H9 (cell line): ENCODE data around the gene RNPEPL1. TPM values are rescaled to one million over a fixed set of nuclear protein-coding genes. Genes with fewer than 3 reads are reported as not detected.

Experiments
- DNase-seq: peaks from one replicate; pipeline ENCODE4 v3.0.0-alpha.2; 2017
- H2AFZ ChIP-seq: one replicate; pipeline ENCODE4 v1.6.1; 2013; ENCODE audit warnings: mild to moderate bottlenecking, low read length, control low read depth, moderate library complexity
- H2AK5ac ChIP-seq: 2 replicates; pipeline ENCODE4 v1.6.1; 2013; ENCODE audit warnings: low read length, control low read depth, mixed read lengths; ENCODE audit not compliant: insufficient read length
- H2BK120ac ChIP-seq: one replicate; pipeline ENCODE4 v1.6.1; 2013; ENCODE audit warnings: low read depth, mild to moderate bottlenecking, low read length, control low read depth, inconsistent platforms; ENCODE audit not compliant: poor library complexity, severe bottlenecking
- H2BK12ac ChIP-seq: 2 replicates; pipeline ENCODE4 v1.6.1; 2013; ENCODE audit warnings: low read length, control low read depth, mixed read lengths, low read depth; ENCODE audit not compliant: insufficient read length
- H2BK15ac ChIP-seq: 2 replicates; pipeline ENCODE4 v1.6.1; 2013; ENCODE audit warnings: low read depth, low read length, control low read depth
- H2BK20ac ChIP-seq: one replicate; pipeline ENCODE4 v1.6.1; 2013; ENCODE audit warnings: low read depth, mild to moderate bottlenecking, low read length, control low read depth, inconsistent platforms; ENCODE audit not compliant: poor library complexity, severe bottlenecking
- H2BK5ac ChIP-seq: 2 replicates; pipeline ENCODE4 v1.6.1; 2013; ENCODE audit warnings: low read length, control low read depth, mixed read lengths; ENCODE audit not compliant: insufficient read length
- H3K14ac ChIP-seq: 2 replicates; pipeline ENCODE4 v1.6.1; 2013; ENCODE audit warnings: low read length, control low read depth; ENCODE audit not compliant: insufficient read depth
- H3K18ac ChIP-seq: 2 replicates; pipeline ENCODE4 v1.6.1; 2013; ENCODE audit warnings: low read depth, mild to moderate bottlenecking, mixed read lengths, low read length, control low read depth; ENCODE audit not compliant: insufficient read length
- H3K23ac ChIP-seq: 2 replicates; pipeline ENCODE4 v1.6.1; 2013; ENCODE audit warnings: low read length, control low read depth, mixed read lengths, low read depth; ENCODE audit not compliant: insufficient read length
- H3K23me2 ChIP-seq: 2 replicates; pipeline ENCODE4 v1.6.1; 2013; ENCODE audit warnings: low read depth, mild to moderate bottlenecking, mixed read lengths, low read length, control low read depth; ENCODE audit not compliant: insufficient read length, poor library complexity, severe bottlenecking
- H3K27ac ChIP-seq: 2 replicates; pipeline ENCODE4 v1.5.1; 2013; ENCODE audit warnings: low read length, control low read depth, mixed read lengths, low read depth; ENCODE audit not compliant: insufficient read length
- H3K27me3 ChIP-seq: 2 replicates; pipeline ENCODE4 v1.6.1; 2013; ENCODE audit warnings: low read length, control low read depth, inconsistent platforms; ENCODE audit not compliant: insufficient read depth
- H3K4ac ChIP-seq: 2 replicates; pipeline ENCODE4 v1.6.1; 2013; ENCODE audit warnings: low read depth, mild to moderate bottlenecking, control low read depth, inconsistent platforms, low read length, moderate library complexity
- H3K4me1 ChIP-seq: 2 replicates; pipeline ENCODE4 v1.6.1; 2013; ENCODE audit warnings: low read length, control low read depth, inconsistent platforms; ENCODE audit not compliant: insufficient read depth
- H3K4me2 ChIP-seq: 2 replicates; pipeline ENCODE4 v1.6.1; 2013; ENCODE audit warnings: low read length, control low read depth, mixed read lengths; ENCODE audit not compliant: insufficient read length, insufficient read depth
- H3K56ac ChIP-seq: 2 replicates; pipeline ENCODE4 v1.6.1; 2013; ENCODE audit warnings: low read depth, mild to moderate bottlenecking, mixed read lengths, low read length, control low read depth; ENCODE audit not compliant: insufficient read length
- H3K79me1 ChIP-seq: 2 replicates; pipeline ENCODE4 v1.6.1; 2013; ENCODE audit warnings: low read depth, mild to moderate bottlenecking, moderate library complexity, low read length, control low read depth, inconsistent platforms; ENCODE audit not compliant: insufficient read depth, poor library complexity, severe bottlenecking
- H3K79me2 ChIP-seq: 2 replicates; pipeline ENCODE4 v1.6.1; 2013; ENCODE audit warnings: low read length, control low read depth, inconsistent platforms; ENCODE audit not compliant: insufficient read depth
- H3K9ac ChIP-seq: 2 replicates; pipeline ENCODE4 v1.6.1; 2013; ENCODE audit warnings: low read length, control low read depth, mixed read lengths; ENCODE audit not compliant: insufficient read length; ENCODE audit errors: extremely low read depth
- H3K9me3 ChIP-seq: one replicate; pipeline ENCODE4 v1.6.1; 2013; ENCODE audit warnings: low read depth, low read length, inconsistent platforms; ENCODE audit not compliant: control insufficient read depth
- H3T11ph ChIP-seq: one replicate; pipeline ENCODE4 v1.6.1; 2013; ENCODE audit warnings: mild to moderate bottlenecking, low read length, control low read depth, inconsistent platforms
- H4K20me1 ChIP-seq: one replicate; pipeline ENCODE4 v1.6.1; 2013; ENCODE audit not compliant: control insufficient read depth, insufficient read length, insufficient read depth
- H4K5ac ChIP-seq: 2 replicates; pipeline ENCODE4 v1.6.1; 2013; ENCODE audit warnings: low read depth, mild to moderate bottlenecking, mixed read lengths, low read length, control low read depth; ENCODE audit not compliant: insufficient read length
- H4K8ac ChIP-seq: replicated peaks from 2 replicates; pipeline ENCODE4 v1.6.1; 2013; ENCODE audit warnings: low read length, control low read depth, mixed read lengths, low read depth; ENCODE audit not compliant: insufficient read length
- H4K91ac ChIP-seq: 2 replicates; pipeline ENCODE4 v1.6.1; 2013; ENCODE audit warnings: low read depth, mild to moderate bottlenecking, moderate library complexity, mixed read lengths, low read length, control low read depth; ENCODE audit not compliant: insufficient read length
- H3K27ac Mint-ChIP-seq, 3 experiments: 2 replicates in 2 of 3; 3 replicates in 1 of 3; pipeline ENCODE4 v1.8.0; 2020 to 2021; ENCODE audit warnings: mixed read lengths in 3 of 3, mild to moderate bottlenecking in 1 of 3, moderate library complexity in 1 of 3
- H3K27me3 Mint-ChIP-seq: 2 replicates; pipeline ENCODE4 v1.8.0; 2021; ENCODE audit warnings: low read depth, mild to moderate bottlenecking, moderate library complexity, mixed read lengths
- H3K36me3 Mint-ChIP-seq, 3 experiments: 2 replicates in 2 of 3; 3 replicates in 1 of 3; pipeline ENCODE4 v1.8.0; 2020 to 2021; ENCODE audit warnings: low read depth in 3 of 3, mixed read lengths in 3 of 3; ENCODE audit not compliant: insufficient read depth in 1 of 3
- H3K4me1 Mint-ChIP-seq, 2 experiments: 2 replicates each; pipeline ENCODE4 v1.8.0; 2020; ENCODE audit warnings: mixed read lengths in 2 of 2
- H3K4me3 Mint-ChIP-seq, 2 experiments: 2 replicates in 1 of 2; 3 replicates in 1 of 2; pipeline ENCODE4 v1.8.0; 2020 to 2021; ENCODE audit warnings: mild to moderate bottlenecking in 2 of 2, mixed read lengths in 2 of 2, moderate library complexity in 1 of 2
- H3K9me3 Mint-ChIP-seq, 2 experiments: 2 replicates in 1 of 2; 3 replicates in 1 of 2; pipeline ENCODE4 v1.8.0; 2020; ENCODE audit warnings: mild to moderate bottlenecking in 2 of 2, mixed read lengths in 2 of 2, moderate library complexity in 1 of 2
- CTCF ChIP-seq: fragments of 200-600 bp; sonication (generic); conservative IDR thresholded peaks from 3 replicates; pipeline ENCODE4 v1.8.0; 2021; ENCODE audit warnings: antibody characterized with exemption, mild to moderate bottlenecking
- WGBS: extraction: QIAGEN DNeasy Blood & Tissue Kit; methylation state at CpG from one replicate; pipeline ENCODE4 v1.1.7; 2013; ENCODE audit warnings: missing lambda C conversion rate, low lambda C conversion rate, mixed read lengths; ENCODE audit not compliant: insufficient read length; ENCODE audit errors: extremely low coverage; 5-methylcytosine and 5-hydroxymethylcytosine counted together
- total RNA-seq: library from RNA; stranded (reverse); gene quantifications from 2 replicates; pipeline ENCODE4 v1.2.1, GENCODE V29; 2021

Gene RNPEPL1
- total RNA-seq, 1 experiment from 2014 or later, result 22.5 TPM

GRCh38 chr2:240523451-240524281 lies 44.6 kb upstream of the RNPEPL1 start:
- H3K4me3 Mint-ChIP-seq, result no peak overlapping the region
- TF ChIP-seq CTCF, result no peak
- H3K27ac Mint-ChIP-seq, result no peak overlapping the region
- Histone ChIP-seq H2BK15ac (no peak overlapping the region), H3K4ac (no peak overlapping the region), H3K9ac (no peak overlapping the region), H3K27me3 (no peaks in the 10 kb centered on the region; the same call in 1 of the 2 replicates), H3K18ac (no peak overlapping the region), H4K8ac (no peak overlapping the region), H2BK5ac (no peak overlapping the region), H2BK12ac (no peak overlapping the region), H3K79me2 (no peaks in the 10 kb centered on the region), H3K14ac (no peak overlapping the region), H3K27ac (no peak overlapping the region), H4K20me1 (peaks cover 4% of the 10 kb centered on the region), H3K23ac (no peak overlapping the region), H3T11ph (no peak overlapping the region), H4K91ac (no peak overlapping the region), H2AFZ (no peak overlapping the region), H3K23me2 (no peaks in the 10 kb centered on the region), H2BK20ac (no peak overlapping the region), H2BK120ac (no peak overlapping the region), H3K4me1 (peaks cover 2% of the 10 kb centered on the region; the same call in 1 of the 2 replicates), H3K56ac (no peak overlapping the region), H3K9me3 (peaks cover 25% of the 10 kb centered on the region), H4K5ac (no peak overlapping the region), H2AK5ac (no peak overlapping the region), H3K4me2 (no peak overlapping the region), H3K79me1 (no peaks in the 10 kb centered on the region)
- peaks cover 52 to 63% (median 58%) of the 10 kb centered on the region in 3 experiments for H3K36me3 Mint-ChIP-seq
- peaks cover 54 to 62% of the 10 kb centered on the region in 2 experiments for H3K9me3 Mint-ChIP-seq
- peaks cover 13% of the 10 kb centered on the region for H3K27me3 Mint-ChIP-seq
- WGBS, result no CpG with 5 or more reads among the region's 32 CpGs
- peaks cover 0 to 3% of the 10 kb centered on the region in 2 experiments; a peak in 1 of 4 replicates for H3K4me1 Mint-ChIP-seq
- no peak for DNase-seq
